Smooth muscle cell (in vitro differentiated cells): ENCODE measurements around the gene KRTAP9-3. TPM values are rescaled to one million over a fixed set of nuclear protein-coding genes. Genes with fewer than 3 reads are reported as not detected.

Experiments used
- DNase-seq: peaks from one replicate; lab custom pipeline; 2025; ENCODE audit not compliant: unreplicated experiment; lab: John Stamatoyannopoulos, UW
- H2AFZ ChIP-seq: fragments of 200-600 bp; sonication (generic); 2 replicates; pipeline ENCODE4 v1.6.0; 2016; ENCODE audit warnings: antibody characterized with exemption, low read depth, mild to moderate bottlenecking
- H3F3A ChIP-seq: fragments of 200-600 bp; sonication (generic); 2 replicates; pipeline ENCODE4 v1.6.0; 2017; ENCODE audit warnings: antibody characterized with exemption, low read depth
- H3K27ac ChIP-seq: fragments of 200-600 bp; sonication (generic); 2 replicates; pipeline ENCODE4 v1.5.1; 2016; ENCODE audit warnings: low read depth, mild to moderate bottlenecking
- H3K27me3 ChIP-seq: fragments of 200-600 bp; sonication (generic); 2 replicates; pipeline ENCODE4 v1.6.1; 2016; ENCODE audit warnings: low read depth, mild to moderate bottlenecking
- H3K36me3 ChIP-seq: fragments of 200-600 bp; sonication (generic); 2 replicates; pipeline ENCODE4 v1.5.1; 2016; ENCODE audit warnings: low read depth
- H3K4me1 ChIP-seq: fragments of 200-600 bp; sonication (generic); 2 replicates; pipeline ENCODE4 v1.5.1; 2016; ENCODE audit warnings: low read depth
- H3K4me2 ChIP-seq: fragments of 200-600 bp; sonication (generic); 2 replicates; pipeline ENCODE4 v1.6.0; 2016; ENCODE audit warnings: mild to moderate bottlenecking
- H3K4me3 ChIP-seq: fragments of 200-600 bp; sonication (generic); 2 replicates; pipeline ENCODE4 v1.5.1; 2016; ENCODE audit warnings: mild to moderate bottlenecking
- H3K79me2 ChIP-seq: fragments of 200-600 bp; sonication (generic); 2 replicates; pipeline ENCODE4 v1.6.0; 2016; ENCODE audit warnings: low read depth, mild to moderate bottlenecking
- H3K9ac ChIP-seq: fragments of 200-600 bp; sonication (generic); 2 replicates; pipeline ENCODE4 v1.6.0; 2016; ENCODE audit warnings: low read depth
- H3K9me3 ChIP-seq: fragments of 200-600 bp; sonication (generic); replicated peaks from 2 replicates; pipeline ENCODE4 v1.5.1; 2016; ENCODE audit warnings: low read depth
- H4K20me1 ChIP-seq: fragments of 200-600 bp; sonication (generic); 2 replicates; pipeline ENCODE4 v1.6.0; 2016; ENCODE audit warnings: low read depth
- CTCF ChIP-seq: fragments of 200-600 bp; sonication (generic); IDR thresholded peaks from 2 replicates; pipeline ENCODE4 v1.5.1; 2017; ENCODE audit warnings: borderline replicate concordance, mild to moderate bottlenecking, antibody characterized with exemption; ENCODE audit not compliant: insufficient read depth, poor library complexity, severe bottlenecking
- WGBS: methylation state at CpG from one replicate; pipeline ENCODE4 v1.1.7; 2016; ENCODE audit warnings: low lambda C conversion rate; 5-methylcytosine and 5-hydroxymethylcytosine counted together
- polyA plus RNA-seq: library from polyadenylated mRNA; unstranded; fragments of >200 nt; fragmentation: Nextera tagmentation; extraction: Ambion mirVana; gene quantifications from 2 replicates; pipeline ENCODE4 v1.2.1, GENCODE V29; 2016
- total RNA-seq: library from RNA; depleted of rRNA; stranded (reverse); fragments of >200 nt; gene quantifications from 2 replicates; pipeline ENCODE4 v1.2.3, GENCODE V29; 2014

The KRTAP9-3 gene
- total and polyA plus RNA-seq, 2 experiments from 2014 or later: not detected

- Histone ChIP-seq H3K4me3 (no peak overlapping the region), H3K9me3 (no peaks in the 10 kb centered on the region), H3K4me2 (no peak overlapping the region), H2AFZ (no peak overlapping the region), H3K27me3 (no peaks in the 10 kb centered on the region), H3K4me1 (no peaks in the 10 kb centered on the region), H3F3A (no peaks in the 10 kb centered on the region), H3K79me2 (no peaks in the 10 kb centered on the region), H3K9ac (no peak overlapping the region), H3K27ac (no peak overlapping the region), H3K36me3 (no peaks in the 10 kb centered on the region), H4K20me1 (no peaks in the 10 kb centered on the region)
- TF ChIP-seq CTCF: no peak
- WGBS: 92% methylated on average over 1 of the region's 1 CpG
- DNase-seq: no peak
Measured at GRCh38 chr17:41211845-41212466, 20.3 kb upstream of the KRTAP9-3 start.

DNA sequence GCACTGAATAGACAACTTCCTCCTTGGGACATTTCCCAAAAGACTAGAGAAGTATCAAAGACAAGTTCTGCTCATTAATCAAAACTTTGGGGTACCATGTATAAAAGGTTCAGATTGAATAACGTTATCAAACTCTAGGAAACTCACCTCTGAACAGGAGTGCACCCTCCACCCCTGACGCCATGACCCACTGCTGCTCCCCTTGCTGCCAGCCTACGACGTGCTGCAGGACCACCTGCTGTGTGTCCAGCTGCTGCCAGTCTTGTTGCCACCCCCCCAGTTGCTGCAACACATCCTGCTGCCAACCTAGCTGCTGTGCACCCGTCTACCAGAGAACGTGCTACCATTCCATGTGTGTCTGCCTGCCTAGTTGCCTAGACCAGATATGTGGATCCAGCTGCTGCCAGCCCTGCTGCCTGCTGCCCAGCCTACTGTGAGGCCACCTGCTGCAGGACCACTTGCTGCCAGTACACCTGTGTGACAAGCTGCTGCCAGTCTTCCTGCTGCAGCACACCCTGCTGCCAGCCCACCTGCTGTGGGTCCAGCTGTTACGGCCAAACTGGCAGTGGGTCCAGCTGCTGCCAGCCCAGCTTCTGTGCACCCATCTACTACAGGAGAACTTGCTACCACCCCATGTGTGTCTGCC, 19.6 kb upstream of the KRTAP9-3 start:
- Histone ChIP-seq H2AFZ (no peak overlapping the region), H3K4me3 (no peak overlapping the region), H3K4me2 (no peak overlapping the region), H3F3A (no peaks in the 10 kb centered on the region), H3K9ac (no peak overlapping the region), H3K9me3 (no peaks in the 10 kb centered on the region), H3K27me3 (no peaks in the 10 kb centered on the region), H3K4me1 (no peaks in the 10 kb centered on the region), H4K20me1 (no peaks in the 10 kb centered on the region), H3K27ac (no peak overlapping the region), H3K79me2 (no peaks in the 10 kb centered on the region), H3K36me3 (no peaks in the 10 kb centered on the region)
- no peak for TF ChIP-seq CTCF
- DNase-seq: no peak
- WGBS: 82% methylated on average over 7 of the region's 7 CpGs

DNA sequence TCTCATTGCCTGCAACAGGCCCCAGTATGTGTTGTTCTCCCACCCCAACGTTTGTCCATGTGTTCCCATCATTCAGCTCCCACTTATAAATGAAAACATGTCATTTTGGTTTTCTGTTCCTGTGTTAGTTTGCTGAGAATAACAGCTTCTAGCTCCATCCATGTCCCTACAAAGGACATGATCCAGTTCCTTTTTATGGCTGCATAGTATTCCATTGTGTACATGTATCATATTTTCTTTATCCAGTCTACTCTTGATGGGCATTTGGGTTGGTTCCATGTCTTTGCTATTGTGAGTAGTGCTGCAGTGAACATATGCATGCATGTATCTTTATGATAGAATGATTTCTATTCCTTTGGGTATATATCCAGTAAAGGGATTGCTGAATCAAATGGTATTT, 16.6 kb upstream of the KRTAP9-3 start:
- Histone ChIP-seq H2AFZ (no peak overlapping the region), H4K20me1 (no peaks in the 10 kb centered on the region), H3K4me1 (no peaks in the 10 kb centered on the region), H3K36me3 (no peaks in the 10 kb centered on the region), H3K4me3 (no peak overlapping the region), H3K9ac (no peak overlapping the region), H3F3A (no peaks in the 10 kb centered on the region), H3K27me3 (no peaks in the 10 kb centered on the region), H3K79me2 (no peaks in the 10 kb centered on the region), H3K4me2 (no peak overlapping the region), H3K27ac (no peak overlapping the region), H3K9me3 (no peaks in the 10 kb centered on the region)
- no peak for DNase-seq
- TF ChIP-seq CTCF: no peak
- WGBS: 90% methylated on average over 1 of the region's 1 CpG

GRCh38 chr17:41223821-41224220, 8.4 kb upstream of the KRTAP9-3 start:
- H3K9me3 ChIP-seq: no peaks in the 10 kb centered on the region
- no peak for DNase-seq
- H4K20me1 ChIP-seq: no peaks in the 10 kb centered on the region
- no peaks in the 10 kb centered on the region for H3K4me1 ChIP-seq
- no peaks in the 10 kb centered on the region for H3K36me3 ChIP-seq
- no peak overlapping the region for H3K4me3 ChIP-seq
- peaks cover 12% of the 10 kb centered on the region for H3K27me3 ChIP-seq
- no peak overlapping the region for H3K27ac ChIP-seq
- no peak overlapping the region for H3K4me2 ChIP-seq
- TF ChIP-seq CTCF: no peak
- 79% methylated on average over 2 of the region's 2 CpGs for WGBS
- H3K9ac ChIP-seq: no peak overlapping the region
- no peaks in the 10 kb centered on the region for H3K79me2 ChIP-seq
- H3F3A ChIP-seq: no peaks in the 10 kb centered on the region
- H2AFZ ChIP-seq: no peak overlapping the region
